GM10847 (cell line): ENCODE measurements around the gene SLMAP.

Experiments used
- POLR2A ChIP-seq: IDR thresholded peaks from 2 replicates; pipeline ENCODE4 v1.6.1; 2011; ENCODE audit not compliant: insufficient read length; ENCODE audit errors: extremely low read depth

The SLMAP gene

GRCh38 chr3:57929988-57930387 lies 173.9 kb downstream of the SLMAP start:
- no peak for TF ChIP-seq POLR2A

GRCh38 chr3:57933602-57934001 lies 177.5 kb downstream of the SLMAP start:
- no peak for TF ChIP-seq POLR2A

GRCh38 chr3:57934373-57934772 lies 178.3 kb downstream of the SLMAP start:
- TF ChIP-seq POLR2A = no peak

- no peak for TF ChIP-seq POLR2A
These were observed 179.4 kb downstream of the SLMAP start for GRCh38 chr3:57935539-57935938.

- TF ChIP-seq POLR2A = no peak
These were observed 181.0 kb downstream of the SLMAP start for GRCh38 chr3:57937092-57937491.

DNA sequence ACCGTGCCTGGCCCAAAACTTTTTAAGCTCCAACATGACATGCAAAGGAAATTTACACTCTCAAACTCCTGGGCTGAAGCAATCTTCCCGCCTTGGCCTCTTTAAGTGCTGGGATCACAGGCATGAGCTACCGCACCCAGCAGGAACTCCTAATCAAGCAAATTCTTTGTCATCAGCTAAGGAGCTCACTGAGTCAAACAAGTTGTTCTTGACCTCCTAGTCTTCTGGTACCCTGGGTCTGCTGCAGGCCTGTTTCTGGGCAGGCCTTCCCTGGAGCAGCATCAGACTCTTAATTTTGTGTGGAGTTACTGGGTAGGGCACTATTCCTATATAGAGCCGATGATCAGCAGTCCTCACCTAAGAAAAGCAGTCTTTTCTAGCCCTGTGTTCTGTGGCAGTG lies 183.7 kb downstream of the SLMAP start:
- TF ChIP-seq POLR2A = no peak

- no peak for TF ChIP-seq POLR2A
These were observed 186.3 kb downstream of the SLMAP start for GRCh38 chr3:57942388-57942787.

GRCh38 chr3:57942872-57943283 lies 186.8 kb downstream of the SLMAP start:
- TF ChIP-seq POLR2A = no peak

DNA sequence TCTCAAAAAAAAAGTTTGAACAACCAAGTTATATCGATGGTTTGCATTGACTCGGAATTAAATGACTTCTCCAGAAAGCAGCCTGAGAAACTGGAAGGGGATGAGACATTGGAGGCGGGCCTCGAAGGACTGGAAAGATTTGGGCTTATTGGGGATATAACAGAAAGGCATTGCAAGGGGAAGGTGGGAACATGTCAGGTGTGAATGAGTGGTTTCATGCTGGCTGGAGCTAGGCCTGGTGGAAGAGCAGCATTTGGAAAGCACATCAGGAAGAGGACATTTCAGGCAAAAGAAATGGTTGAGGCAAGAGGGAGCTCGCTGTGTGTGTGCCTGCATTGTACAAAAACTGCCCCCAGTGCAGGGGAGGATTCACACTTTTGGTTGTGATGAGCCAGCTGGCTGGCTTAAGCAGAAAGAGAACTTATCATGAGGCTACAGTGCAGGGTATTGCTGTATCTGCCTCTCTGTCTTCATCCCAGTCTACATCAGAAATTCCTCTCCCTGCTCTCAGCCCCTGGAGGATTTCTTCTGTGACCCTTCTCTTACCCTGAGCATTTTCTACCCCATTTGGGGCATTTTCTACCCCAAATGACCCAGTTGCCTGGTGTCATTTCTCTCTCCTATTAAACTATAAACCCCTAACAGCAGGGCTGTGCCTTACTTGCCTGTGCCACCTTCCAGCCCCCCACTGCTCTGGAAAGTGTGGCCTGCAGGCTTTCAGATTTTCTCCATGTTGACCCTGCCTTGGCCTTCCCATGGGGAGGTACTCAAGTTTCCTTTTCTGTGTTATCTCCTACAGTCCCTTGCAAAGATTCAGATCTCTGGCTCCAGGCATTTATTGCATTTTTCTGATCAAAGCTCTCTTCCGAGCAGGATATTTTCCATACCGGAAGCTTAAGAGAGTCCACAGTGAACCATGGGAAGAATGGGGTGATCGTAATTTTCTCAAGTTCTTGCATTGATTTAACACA lies 187.7 kb downstream of the SLMAP start:
- no peak for TF ChIP-seq POLR2A

- TF ChIP-seq POLR2A = no peak
These were observed 190.9 kb downstream of the SLMAP start for GRCh38 chr3:57946970-57947381.

DNA sequence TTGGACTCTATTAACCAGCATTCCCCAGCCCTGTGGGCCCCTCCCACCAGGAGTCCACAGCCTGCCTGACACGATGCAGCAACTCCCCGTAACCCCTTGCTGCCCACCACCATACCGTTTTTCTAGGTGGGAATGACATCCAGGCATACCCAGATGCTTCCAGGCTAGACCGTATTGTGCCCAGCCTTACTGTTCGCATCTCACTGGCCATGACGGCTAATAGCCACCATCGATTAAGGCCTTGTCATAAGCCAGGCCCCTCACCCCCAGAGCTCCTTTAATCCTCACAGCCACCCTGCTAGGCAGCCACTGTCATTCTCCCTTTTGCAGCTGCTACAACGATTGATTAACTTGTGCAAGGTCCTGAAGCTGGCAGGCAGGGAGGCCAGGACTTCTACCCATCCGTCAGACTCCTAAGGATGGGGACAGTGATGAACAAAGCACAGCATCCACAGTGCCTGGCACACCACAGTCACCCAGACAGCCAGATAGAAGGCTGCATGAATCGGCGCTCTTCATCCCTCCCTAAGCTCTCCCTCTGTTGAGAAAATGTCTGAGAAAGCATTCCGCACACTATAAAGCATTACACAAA lies 192.1 kb downstream of the SLMAP start:
- no peak for TF ChIP-seq POLR2A

DNA sequence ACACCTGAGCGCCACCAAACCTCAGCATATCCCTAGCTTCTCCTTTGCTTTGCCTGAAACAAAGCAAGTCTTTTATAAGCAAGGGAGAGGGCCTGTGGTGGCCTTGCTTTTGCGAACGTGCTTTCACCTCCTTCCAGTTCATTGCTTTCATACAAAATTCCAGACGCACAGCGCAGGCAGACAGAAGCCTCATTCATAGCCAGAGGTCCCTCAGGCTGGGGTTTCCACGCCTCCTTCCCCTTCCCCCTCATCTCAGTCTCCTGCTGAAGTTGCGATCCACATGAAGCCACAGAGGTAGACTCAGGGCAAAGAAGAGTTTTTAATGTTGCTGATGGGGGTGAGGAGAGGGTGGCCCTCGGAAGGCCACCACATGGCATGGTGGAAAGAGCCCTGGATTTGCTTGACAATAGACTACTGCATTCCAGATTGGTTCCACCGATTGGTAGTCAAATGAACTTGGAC lies 192.7 kb downstream of the SLMAP start:
- no peak for TF ChIP-seq POLR2A

DNA sequence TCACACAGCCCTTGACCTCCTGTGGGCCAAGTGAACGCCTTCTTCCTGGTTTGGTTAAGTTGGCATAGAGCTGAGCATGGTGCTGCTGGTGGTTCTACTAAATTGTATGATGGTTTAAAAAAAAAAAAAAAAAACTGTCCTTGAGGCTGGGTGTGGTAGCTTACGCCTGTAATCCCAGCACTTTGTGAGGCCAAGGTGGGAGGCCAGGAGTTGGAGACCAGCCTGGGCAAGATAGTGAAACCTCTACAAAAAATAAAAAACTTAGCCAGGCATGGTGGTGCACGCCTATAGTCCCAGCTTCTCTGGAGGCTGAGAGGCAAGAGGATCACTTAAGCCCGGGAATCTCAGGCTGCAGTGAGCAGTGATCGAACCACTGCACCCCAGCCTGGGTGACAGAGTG lies 193.2 kb downstream of the SLMAP start:
- TF ChIP-seq POLR2A = no peak

DNA sequence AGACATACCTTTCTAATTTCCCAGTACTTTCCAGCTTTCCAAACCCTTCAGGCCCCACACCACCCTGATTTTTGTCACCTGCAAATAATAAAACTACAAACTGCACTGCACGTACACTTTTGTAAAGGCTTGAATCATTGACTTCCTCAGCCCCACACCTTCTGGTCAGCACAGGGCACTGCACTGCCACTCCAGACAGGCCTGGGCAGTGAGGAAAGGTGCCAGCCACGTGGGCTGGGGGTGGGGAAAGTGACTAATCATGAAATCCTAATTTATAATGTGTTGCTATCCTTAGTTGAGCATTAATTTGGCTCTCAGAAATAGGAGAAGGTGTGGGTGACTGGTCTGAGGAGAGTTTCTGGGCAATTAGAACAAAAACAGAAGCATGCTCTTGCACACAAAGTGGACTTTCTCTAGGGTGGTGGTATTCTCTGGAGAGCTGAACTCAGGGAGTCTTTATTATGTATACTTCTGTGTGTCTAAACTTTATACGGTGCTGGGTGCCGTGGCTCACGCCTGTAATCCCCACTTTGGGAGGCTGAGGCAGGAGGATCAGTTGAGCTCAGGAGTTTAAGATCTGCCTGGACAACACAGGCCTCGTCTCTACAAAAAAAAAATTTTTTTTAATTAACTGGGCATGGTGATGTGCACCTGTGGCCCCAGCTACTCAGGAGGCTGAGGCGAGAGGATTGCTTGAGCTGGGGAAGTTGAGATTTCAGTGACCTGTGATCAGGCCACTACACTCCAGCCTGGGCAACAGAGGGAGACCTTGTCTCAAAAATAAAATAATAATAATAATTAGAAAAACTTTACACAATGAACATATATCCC lies 193.9 kb downstream of the SLMAP start:
- TF ChIP-seq POLR2A = no peak

GRCh38 chr3:57951066-57951882 lies 195.2 kb downstream of the SLMAP start:
- no peak for TF ChIP-seq POLR2A
